Fibroblast of lung (primary cell): ENCODE results near the gene HNF4A.

Experiments used
- CTCF ChIP-seq, 2 donors: IDR thresholded peaks in 1 of 2; conservative IDR thresholded peaks in 1 of 2; 1 replicate in 1 of 2; 2 replicates in 1 of 2; pipeline ENCODE4 v1.5.1; 2011 to 2012; ENCODE audit warnings: low read length in 2 of 2, control low read depth in 1 of 2, inconsistent platforms in 1 of 2, low read depth in 1 of 2, mild to moderate bottlenecking in 1 of 2
- EZH2 ChIP-seq: IDR thresholded peaks from 2 replicates; pipeline ENCODE4 v1.5.1; 2012; ENCODE audit warnings: low read length, control low read depth, mild to moderate bottlenecking; ENCODE audit errors: missing control alignments

- TF ChIP-seq EZH2 (no peak), CTCF (conservative IDR thresholded peaks at IDR 0.05 in 1 of 2, IDR thresholded peaks at IDR 0.05 in 1 of 2; ENCODE audit: low read depth in 1 of 2, low read length in 2 of 2) (no peak)
These were observed 119.8 kb downstream of the HNF4A start for GRCh38 chr20:44475372-44475693.
